LNCaP clone FGC (cell line): ENCODE measurements around the gene SPRR1A.
A peak's percentile ranks its signal among the peaks of the same experiment; 100 is the strongest.

Source experiments
- DNase-seq: peaks from one replicate; pipeline ENCODE4 v3.0.0-alpha.2; 2011; ENCODE audit warnings: low read depth
- H3K4me3 ChIP-seq: 2 replicates; pipeline ENCODE4 v1.5.1; 2011; ENCODE audit warnings: mild to moderate bottlenecking, low read depth, low read length, control low read depth
- TF ChIP-seq, protein P1 (sequence below): IDR thresholded peaks from 2 replicates; pipeline ENCODE4 v1.5.1; 2012; ENCODE audit warnings: mild to moderate bottlenecking; ENCODE audit not compliant: control insufficient read depth, insufficient read depth; ENCODE audit errors: extremely low read depth

The SPRR1A gene

DNA sequence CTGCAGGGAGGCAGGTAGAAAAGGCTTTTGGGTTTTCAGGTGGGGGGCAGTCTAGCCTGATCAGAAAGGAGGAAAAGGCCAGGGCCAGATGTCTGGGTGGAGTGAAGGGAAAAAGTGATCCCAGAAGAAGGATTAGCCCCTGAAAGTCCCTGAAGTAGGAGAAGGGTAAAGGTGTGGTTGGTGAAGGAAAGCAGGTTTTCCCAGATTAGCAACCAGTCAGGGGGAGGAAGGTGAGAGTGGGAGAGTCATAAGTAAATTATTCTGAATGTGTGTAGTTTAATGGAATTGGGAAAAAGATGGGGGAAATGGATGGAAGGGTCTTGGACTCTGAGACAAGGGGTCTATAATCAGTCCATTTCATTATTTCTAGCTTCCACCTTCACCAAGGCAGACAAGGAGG, 647 bp upstream of the SPRR1A start:
- no peak for DNase-seq
- no peak overlapping the region for H3K4me3 ChIP-seq
- TF ChIP-seq, protein P1, sequence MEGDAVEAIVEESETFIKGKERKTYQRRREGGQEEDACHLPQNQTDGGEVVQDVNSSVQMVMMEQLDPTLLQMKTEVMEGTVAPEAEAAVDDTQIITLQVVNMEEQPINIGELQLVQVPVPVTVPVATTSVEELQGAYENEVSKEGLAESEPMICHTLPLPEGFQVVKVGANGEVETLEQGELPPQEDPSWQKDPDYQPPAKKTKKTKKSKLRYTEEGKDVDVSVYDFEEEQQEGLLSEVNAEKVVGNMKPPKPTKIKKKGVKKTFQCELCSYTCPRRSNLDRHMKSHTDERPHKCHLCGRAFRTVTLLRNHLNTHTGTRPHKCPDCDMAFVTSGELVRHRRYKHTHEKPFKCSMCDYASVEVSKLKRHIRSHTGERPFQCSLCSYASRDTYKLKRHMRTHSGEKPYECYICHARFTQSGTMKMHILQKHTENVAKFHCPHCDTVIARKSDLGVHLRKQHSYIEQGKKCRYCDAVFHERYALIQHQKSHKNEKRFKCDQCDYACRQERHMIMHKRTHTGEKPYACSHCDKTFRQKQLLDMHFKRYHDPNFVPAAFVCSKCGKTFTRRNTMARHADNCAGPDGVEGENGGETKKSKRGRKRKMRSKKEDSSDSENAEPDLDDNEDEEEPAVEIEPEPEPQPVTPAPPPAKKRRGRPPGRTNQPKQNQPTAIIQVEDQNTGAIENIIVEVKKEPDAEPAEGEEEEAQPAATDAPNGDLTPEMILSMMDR, result no peak

DNA sequence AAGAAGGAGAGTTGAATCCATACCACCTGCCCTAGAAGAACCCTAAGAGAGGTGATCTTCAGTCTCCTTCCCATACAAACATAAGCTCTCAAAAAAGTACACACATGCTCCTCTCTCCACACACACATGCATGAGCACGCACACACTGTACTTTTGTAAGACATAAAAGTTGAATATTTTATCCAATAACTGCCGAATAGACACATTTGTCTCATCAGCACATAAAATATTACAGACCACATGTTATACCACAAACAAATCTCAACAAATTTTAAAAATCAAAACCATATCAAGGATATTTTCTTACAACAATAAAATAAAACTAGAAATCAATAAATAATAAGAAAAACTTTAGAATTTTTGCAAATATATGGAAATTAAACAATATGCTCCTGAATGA, 2.7 kb downstream of the SPRR1A start:
- H3K4me3 ChIP-seq, result no peak overlapping the region
- no peak for DNase-seq
- TF ChIP-seq, protein P1, result no peak

DNA sequence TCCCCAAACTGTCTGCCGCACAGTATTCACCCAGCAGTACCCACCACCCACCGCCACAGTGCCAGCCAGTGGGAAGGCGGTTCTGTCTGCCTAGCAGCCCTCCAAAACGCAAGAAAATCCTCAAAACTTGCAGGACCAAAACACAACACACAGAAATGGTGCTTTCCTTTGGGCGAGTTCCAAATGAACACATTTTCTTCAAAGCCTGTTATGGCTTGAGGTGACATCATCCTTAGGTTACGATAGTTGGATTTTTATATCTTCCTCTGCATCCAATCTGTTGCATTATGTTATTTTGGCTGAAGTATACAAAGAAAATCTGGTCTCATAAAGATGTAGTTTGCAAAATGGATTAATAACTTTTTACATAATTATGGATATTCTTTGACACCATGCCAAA, 9.3 kb downstream of the SPRR1A start:
- TF ChIP-seq, protein P1, result no peak
- DNase-seq, result no peak
- no peak overlapping the region for H3K4me3 ChIP-seq

DNA sequence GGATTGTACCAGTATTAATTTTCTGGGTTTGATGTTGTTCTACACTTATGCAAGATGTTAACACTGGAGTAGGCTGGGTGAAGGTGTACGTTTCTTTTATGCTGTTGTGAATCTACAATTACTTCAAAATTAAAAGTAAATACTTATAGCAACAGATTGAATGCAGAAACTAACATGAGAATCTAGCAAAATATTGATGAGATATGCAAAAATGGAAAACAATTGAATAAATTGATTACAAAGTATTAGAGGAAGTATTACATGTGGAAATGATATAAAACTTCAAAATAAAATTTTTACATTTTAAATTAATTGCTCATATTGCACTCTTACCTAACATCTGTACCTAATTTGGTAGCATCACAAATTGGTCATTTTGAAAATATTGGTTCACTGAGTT, 12.0 kb downstream of the SPRR1A start:
- TF ChIP-seq, protein P1, result no peak
- no peak overlapping the region for H3K4me3 ChIP-seq
- DNase-seq, result no peak

DNA sequence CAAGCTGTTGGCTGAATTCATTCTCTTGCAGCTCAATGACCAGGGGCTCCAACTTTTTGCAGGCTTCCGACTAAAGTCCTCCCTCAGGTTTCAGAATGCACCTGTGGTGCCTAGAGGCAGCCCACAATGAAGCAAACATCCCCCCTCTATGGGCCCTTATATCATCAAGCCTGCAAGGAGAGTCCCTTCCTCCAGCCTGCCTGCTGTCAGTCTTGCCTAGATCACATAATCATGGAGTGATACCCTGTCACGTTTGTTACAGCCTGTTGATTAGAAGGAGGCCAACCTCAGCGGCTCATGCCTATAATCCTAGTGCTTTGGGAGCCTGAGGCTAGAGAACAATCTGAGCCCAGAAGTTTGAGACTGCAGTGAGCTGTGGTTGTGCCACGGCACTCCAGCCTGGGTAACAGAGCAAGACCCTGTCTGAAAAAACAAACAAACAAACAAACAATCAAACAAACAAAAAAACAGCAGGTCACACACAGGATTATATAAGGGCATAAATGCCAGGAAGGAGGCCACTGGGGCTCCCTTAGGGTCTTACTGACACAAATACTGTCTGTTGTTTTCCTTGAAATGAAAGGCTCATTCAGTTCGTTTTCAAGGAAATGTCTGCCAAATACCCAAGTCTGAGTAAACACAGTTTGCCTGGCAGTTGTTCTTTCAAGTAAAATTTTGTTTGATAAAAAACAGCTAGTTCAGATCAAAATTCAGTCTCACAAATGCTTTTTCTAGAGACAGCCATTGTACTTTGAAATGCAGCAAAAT, 12.9 kb downstream of the SPRR1A start:
- TF ChIP-seq, protein P1, result no peak
- DNase-seq, result no peak

DNA sequence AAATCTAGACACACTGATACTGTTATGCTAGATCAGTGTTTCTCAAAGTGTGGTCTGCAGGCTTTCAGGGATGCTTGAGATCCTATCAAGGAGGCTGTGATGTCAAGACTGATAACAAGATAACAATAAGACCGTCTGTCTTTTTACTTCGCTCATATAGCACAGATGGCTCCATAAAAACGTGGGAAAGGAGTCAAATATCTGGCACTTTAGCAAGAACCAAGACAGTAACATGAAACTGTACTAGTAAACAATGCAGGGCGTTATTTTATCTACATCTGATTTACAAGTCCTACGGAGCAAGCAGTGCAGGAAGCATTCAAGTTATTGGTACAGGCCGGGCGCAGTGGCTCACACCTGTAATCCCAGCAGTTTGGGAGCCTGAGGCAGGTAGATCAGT, 14.0 kb downstream of the SPRR1A start:
- DNase-seq, result peak; percentile 88
- H3K4me3 ChIP-seq, result no peak overlapping the region
- TF ChIP-seq, protein P1, result no peak

More for the DNA sequence above, 12.9 kb downstream of the SPRR1A start:
- H3K4me3 ChIP-seq, result no peak overlapping the region

DNA sequence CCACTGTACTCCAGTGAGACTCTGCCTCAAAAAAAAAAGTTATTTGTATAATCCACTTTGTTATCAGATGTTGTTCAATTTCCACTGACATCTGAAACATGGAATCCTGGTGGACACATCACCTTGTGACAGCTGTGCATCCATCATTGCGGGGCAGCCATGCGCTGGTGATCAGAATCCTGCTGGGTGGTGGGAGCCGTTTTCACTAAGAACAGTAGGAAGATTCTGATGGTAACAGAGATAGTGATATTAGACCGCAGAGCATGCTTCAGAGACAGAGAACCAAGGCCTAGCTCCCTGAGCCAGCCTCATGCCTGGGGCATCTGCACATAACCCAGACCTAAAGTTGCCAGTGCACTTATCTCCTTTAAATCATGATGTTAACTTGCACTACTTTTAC, 14.6 kb downstream of the SPRR1A start:
- TF ChIP-seq, protein P1, result no peak
- no peak overlapping the region for H3K4me3 ChIP-seq
- DNase-seq, result no peak
